ENCODE data around the gene MMP1.

GRCh38 chr11:102836290-102836875 is 38.4 kb upstream of the MMP1 start:
- no peak for TF ChIP-seq CTCF (IDR thresholded peaks at IDR 0.05)
- TF ChIP-seq GABPA (IDR thresholded peaks at IDR 0.05; ENCODE audit: low read depth): no peak
- TF ChIP-seq TAF1 (IDR thresholded peaks at IDR 0.05; ENCODE audit: borderline replicate concordance, low read depth, low read length): no peak
- no peak for TF ChIP-seq POLR2AphosphoS5 (IDR thresholded peaks at IDR 0.05; ENCODE audit: low read depth, low read length)
- peak in 1 of 2 experiments; percentile 53; a peak in 1 of 4 replicates for TF ChIP-seq EP300 (IDR thresholded peaks at IDR 0.05; ENCODE audit: borderline replicate concordance in 1 of 2, low read depth in 1 of 2, low read length in 1 of 2)
- no peak for TF ChIP-seq RAD21 (IDR thresholded peaks at IDR 0.05; ENCODE audit: low read length)
- TF ChIP-seq, protein P1, sequence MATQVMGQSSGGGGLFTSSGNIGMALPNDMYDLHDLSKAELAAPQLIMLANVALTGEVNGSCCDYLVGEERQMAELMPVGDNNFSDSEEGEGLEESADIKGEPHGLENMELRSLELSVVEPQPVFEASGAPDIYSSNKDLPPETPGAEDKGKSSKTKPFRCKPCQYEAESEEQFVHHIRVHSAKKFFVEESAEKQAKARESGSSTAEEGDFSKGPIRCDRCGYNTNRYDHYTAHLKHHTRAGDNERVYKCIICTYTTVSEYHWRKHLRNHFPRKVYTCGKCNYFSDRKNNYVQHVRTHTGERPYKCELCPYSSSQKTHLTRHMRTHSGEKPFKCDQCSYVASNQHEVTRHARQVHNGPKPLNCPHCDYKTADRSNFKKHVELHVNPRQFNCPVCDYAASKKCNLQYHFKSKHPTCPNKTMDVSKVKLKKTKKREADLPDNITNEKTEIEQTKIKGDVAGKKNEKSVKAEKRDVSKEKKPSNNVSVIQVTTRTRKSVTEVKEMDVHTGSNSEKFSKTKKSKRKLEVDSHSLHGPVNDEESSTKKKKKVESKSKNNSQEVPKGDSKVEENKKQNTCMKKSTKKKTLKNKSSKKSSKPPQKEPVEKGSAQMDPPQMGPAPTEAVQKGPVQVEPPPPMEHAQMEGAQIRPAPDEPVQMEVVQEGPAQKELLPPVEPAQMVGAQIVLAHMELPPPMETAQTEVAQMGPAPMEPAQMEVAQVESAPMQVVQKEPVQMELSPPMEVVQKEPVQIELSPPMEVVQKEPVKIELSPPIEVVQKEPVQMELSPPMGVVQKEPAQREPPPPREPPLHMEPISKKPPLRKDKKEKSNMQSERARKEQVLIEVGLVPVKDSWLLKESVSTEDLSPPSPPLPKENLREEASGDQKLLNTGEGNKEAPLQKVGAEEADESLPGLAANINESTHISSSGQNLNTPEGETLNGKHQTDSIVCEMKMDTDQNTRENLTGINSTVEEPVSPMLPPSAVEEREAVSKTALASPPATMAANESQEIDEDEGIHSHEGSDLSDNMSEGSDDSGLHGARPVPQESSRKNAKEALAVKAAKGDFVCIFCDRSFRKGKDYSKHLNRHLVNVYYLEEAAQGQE (IDR thresholded peaks at IDR 0.05; ENCODE audit: low read depth, low read length): no peak
